Measurements from ENCODE around the gene EIPR1.
"Not testable (repeated sequence)": the region's sequence is repeated elsewhere in the genome, so short reads cannot be mapped to it uniquely, and the experiment has no call there.

The EIPR1 gene

DNA sequence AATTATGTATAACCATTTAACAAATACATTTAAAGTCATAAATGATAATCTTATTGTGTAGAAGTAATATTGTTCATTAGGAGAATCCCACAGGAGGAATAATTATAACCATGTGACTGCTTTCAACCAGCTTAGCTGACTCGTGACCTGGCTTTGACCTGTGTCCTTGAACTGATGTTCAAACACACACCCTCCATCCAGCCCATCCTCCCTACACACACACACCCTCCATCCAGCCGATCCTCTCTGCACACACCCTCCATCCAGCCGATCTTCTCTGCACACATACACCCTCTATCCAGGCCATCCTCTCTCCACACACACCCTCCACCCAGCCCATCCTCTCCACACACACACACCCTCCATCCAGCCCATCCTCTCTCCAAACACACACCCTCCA is 83.5 kb downstream of the EIPR1 start:
- H3K27ac Mint-ChIP-seq: no peak overlapping the region
- ATAC-seq (ENCODE audit: low read depth) (no peak), DNase-seq (ENCODE audit: low spot score in 2 of 2) (no peak)
- no peak overlapping the region for H3K4me3 Mint-ChIP-seq
- no peaks in the 10 kb centered on the region for H3K27me3 Mint-ChIP-seq
- peaks cover 11% of the 10 kb centered on the region for H3K4me1 Mint-ChIP-seq
- no peaks in the 10 kb centered on the region for H3K9me3 Mint-ChIP-seq
- peaks cover 17% of the 10 kb centered on the region for H3K36me3 Mint-ChIP-seq

DNA sequence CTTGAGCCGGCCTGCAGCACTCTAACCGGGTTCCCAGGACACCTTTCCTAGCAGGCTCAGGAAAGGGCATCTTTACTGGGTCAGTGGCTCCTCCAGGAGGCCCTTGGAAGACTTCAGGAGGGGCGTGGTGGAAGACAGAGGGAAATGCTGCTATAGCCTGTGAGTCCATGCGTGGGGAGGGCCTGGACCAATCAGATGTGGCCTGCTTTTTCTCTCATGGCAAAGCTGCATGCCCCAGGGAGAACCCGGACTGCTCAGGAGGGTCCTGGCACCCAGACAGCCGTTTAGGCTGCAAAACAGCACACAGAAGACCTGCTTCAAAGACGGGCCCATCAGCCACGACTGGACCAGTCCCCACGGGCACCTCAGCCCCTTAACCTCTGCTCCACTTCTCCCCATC is 84.4 kb downstream of the EIPR1 start:
- DNase-seq (ENCODE audit: low spot score in 2 of 2): no peak
- Mint-ChIP-seq H3K36me3 (peaks cover 15% of the 10 kb centered on the region), H3K4me1 (peaks cover 11% of the 10 kb centered on the region), H3K4me3 (no peak overlapping the region), H3K27me3 (no peaks in the 10 kb centered on the region), H3K27ac (no peak overlapping the region), H3K9me3 (no peaks in the 10 kb centered on the region)
- no peak for ATAC-seq (ENCODE audit: low read depth)

DNA sequence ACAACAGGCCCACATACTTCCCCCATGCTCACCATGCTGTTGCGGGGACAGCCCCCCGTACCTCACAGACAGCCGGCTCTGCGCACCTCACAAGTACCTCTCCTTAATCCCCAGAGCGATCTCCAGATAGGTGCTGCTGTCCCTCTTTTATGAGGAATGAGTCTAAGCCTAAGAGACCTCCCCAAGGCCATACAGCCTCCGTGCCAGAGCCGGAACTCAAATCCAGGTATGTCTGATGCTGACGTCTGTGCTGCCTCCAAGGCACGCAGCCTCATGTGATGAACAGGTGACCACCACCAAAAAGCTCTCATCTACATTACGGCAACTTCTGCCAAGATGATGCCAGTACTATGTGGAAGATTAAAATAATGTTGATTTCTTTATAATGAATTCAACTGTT is 85.2 kb downstream of the EIPR1 start:
- DNase-seq (ENCODE audit: low spot score in 2 of 2): no peak
- peaks cover 17% of the 10 kb centered on the region for H3K36me3 Mint-ChIP-seq

DNA sequence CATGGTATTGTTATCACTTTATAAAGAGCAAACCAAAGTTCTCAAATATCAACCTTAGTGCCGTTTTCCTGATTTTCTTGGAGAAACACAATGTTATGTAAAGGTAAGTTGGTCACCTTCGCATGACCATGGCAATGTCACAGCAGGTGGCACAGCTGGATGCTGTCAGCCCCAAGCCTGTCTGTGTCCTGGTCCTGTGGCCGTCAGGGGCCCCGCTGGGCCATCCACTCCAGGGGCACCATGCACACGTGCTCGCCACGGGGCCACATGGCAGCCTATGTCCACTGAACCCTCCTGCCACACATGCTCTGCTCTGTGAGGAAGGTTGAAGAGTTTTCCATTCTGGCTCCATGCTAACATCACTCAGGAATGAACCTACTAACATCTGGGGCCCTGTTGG is 85.9 kb downstream of the EIPR1 start:
- Mint-ChIP-seq H3K4me1 (peaks cover 8% of the 10 kb centered on the region), H3K4me3 (no peak overlapping the region), H3K27me3 (no peaks in the 10 kb centered on the region), H3K27ac (no peak overlapping the region), H3K36me3 (peaks cover 23% of the 10 kb centered on the region), H3K9me3 (peaks cover 7% of the 10 kb centered on the region)
- no peak for ATAC-seq (ENCODE audit: low read depth)
- DNase-seq (ENCODE audit: low spot score in 2 of 2): no peak

More for the DNA sequence above, 85.2 kb downstream of the EIPR1 start:
- H3K4me3 Mint-ChIP-seq: no peak overlapping the region
- ATAC-seq (ENCODE audit: low read depth): no peak
- H3K27me3 Mint-ChIP-seq: no peaks in the 10 kb centered on the region
- H3K27ac Mint-ChIP-seq: peak overlapping the region; percentile 35
- peaks cover 4% of the 10 kb centered on the region for H3K9me3 Mint-ChIP-seq
- H3K4me1 Mint-ChIP-seq: peaks cover 7% of the 10 kb centered on the region

DNA sequence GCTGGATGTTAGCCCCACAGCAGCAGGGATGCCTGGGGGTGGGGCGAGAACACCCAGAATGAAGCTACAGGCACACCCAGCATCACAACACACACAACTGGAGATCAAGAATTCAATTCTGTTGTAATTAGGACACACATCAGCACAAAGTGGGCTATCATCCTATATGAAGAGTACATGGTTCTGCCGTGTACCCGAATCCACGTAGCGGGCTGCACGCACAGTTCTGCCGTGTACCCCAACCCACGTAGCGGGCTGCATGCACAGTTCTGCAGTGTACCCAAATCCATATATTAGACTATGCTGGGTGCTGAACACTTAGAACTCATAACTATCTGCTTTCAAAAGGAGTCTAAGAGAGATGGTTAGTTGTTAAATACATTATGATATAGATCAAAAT is 86.5 kb downstream of the EIPR1 start:
- no peak for ATAC-seq (ENCODE audit: low read depth)
- Mint-ChIP-seq H3K27ac (no peak overlapping the region), H3K4me3 (no peak overlapping the region), H3K36me3 (peaks cover 25% of the 10 kb centered on the region), H3K9me3 (peaks cover 7% of the 10 kb centered on the region), H3K4me1 (peaks cover 8% of the 10 kb centered on the region), H3K27me3 (no peaks in the 10 kb centered on the region)
- DNase-seq (ENCODE audit: low spot score in 2 of 2): no peak

DNA sequence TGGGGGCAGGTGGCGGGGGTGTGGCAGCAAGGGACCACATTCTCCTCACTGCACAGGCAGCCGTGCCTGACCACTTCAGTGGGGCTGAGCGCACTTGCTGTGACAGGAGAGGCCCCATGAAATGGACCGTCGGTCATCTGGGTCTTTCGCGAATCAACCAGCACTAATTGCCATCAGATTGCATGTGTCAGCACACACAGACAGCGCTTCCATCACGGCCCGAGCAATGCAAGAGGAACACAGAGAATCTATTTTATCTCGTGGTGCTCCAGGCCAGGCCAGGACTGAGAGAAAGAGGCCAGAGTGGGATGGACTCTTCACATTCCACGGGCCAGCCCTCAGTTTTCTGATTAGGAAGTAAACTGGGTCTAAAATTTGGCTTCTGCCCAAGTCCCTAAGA is 87.0 kb downstream of the EIPR1 start:
- Mint-ChIP-seq H3K9me3 (peaks cover 7% of the 10 kb centered on the region), H3K4me3 (no peak overlapping the region), H3K4me1 (peaks cover 8% of the 10 kb centered on the region), H3K27ac (no peak overlapping the region), H3K36me3 (peaks cover 25% of the 10 kb centered on the region), H3K27me3 (no peaks in the 10 kb centered on the region)
- no peak for ATAC-seq (ENCODE audit: low read depth)
- DNase-seq (ENCODE audit: low spot score in 2 of 2): no peak

DNA sequence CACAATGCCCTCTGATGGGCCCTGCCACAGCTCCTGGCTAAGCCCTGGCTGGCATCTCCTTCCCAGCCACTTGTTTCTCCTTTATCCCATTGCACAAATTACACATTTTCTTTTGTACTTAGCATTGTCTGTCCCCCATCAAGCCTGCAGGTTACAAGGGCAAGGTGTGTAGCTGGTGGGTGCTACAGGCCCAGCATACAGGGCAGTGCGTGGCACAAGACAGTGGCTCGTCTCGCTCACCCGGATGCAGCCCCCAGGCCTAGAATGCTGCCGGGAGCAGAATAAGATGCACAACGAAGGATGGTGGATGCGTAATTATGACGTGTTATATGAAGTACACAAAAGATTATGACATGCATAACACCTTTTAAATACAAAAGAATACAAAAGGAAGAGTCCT is 87.6 kb downstream of the EIPR1 start:
- no peak overlapping the region for H3K27ac Mint-ChIP-seq

DNA sequence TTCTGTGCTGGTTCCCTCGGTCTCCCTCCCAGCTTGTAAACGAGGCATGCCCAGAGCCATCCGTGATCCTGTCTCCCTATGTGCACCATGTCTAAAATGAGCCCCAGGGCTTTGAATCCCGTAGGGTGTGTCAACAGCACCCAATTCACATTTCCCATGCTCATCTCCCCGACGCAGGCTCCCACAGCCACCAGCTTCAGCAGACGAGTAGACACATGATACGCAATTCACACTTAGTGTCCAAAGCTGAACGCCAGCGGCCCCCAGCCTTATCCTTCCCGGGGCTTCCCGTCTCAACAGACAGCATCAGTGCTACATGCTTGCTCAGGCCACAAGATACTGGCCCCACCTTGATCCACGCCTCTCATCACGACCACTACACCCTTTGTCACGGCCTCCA is 88.1 kb downstream of the EIPR1 start:
- Mint-ChIP-seq H3K36me3 (peaks cover 28% of the 10 kb centered on the region), H3K9me3 (peaks cover 7% of the 10 kb centered on the region), H3K27ac (no peak overlapping the region), H3K27me3 (no peaks in the 10 kb centered on the region), H3K4me3 (no peak overlapping the region), H3K4me1 (peaks cover 8% of the 10 kb centered on the region)
- DNase-seq (ENCODE audit: low spot score in 2 of 2): no peak
- ATAC-seq (ENCODE audit: low read depth): no peak

More for the DNA sequence above, 87.6 kb downstream of the EIPR1 start:
- peaks cover 7% of the 10 kb centered on the region for H3K9me3 Mint-ChIP-seq
- no peaks in the 10 kb centered on the region for H3K27me3 Mint-ChIP-seq
- no peak overlapping the region for H3K4me3 Mint-ChIP-seq
- DNase-seq (ENCODE audit: low spot score in 2 of 2): no peak
- peaks cover 8% of the 10 kb centered on the region for H3K4me1 Mint-ChIP-seq
- ATAC-seq (ENCODE audit: low read depth): no peak
- H3K36me3 Mint-ChIP-seq: peaks cover 25% of the 10 kb centered on the region

DNA sequence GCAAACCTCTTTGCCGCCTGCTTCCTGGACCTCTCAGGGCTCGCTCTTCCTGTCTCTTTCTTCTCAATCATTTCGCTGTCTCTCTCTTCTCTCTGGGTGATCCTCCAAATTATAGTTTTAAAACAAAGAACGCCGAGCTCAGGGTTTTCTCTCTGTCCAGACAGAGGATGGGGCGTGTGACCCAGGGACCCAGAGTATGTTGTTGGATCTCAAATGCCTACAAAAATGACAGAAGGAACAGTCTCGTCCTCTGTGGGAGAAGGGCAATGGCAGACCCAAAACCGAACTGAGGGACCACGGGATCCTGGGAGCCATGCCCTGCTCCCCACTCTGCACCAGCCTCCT is 88.5 kb downstream of the EIPR1 start:
- peaks cover 8% of the 10 kb centered on the region for H3K4me1 Mint-ChIP-seq
- H3K27me3 Mint-ChIP-seq: no peaks in the 10 kb centered on the region
- ATAC-seq (ENCODE audit: low read depth) (no peak), DNase-seq (ENCODE audit: low spot score in 2 of 2) (no peak)
- peaks cover 7% of the 10 kb centered on the region for H3K9me3 Mint-ChIP-seq
- H3K4me3 Mint-ChIP-seq: no peak overlapping the region
- no peak overlapping the region for H3K27ac Mint-ChIP-seq
- H3K36me3 Mint-ChIP-seq: peaks cover 30% of the 10 kb centered on the region

DNA sequence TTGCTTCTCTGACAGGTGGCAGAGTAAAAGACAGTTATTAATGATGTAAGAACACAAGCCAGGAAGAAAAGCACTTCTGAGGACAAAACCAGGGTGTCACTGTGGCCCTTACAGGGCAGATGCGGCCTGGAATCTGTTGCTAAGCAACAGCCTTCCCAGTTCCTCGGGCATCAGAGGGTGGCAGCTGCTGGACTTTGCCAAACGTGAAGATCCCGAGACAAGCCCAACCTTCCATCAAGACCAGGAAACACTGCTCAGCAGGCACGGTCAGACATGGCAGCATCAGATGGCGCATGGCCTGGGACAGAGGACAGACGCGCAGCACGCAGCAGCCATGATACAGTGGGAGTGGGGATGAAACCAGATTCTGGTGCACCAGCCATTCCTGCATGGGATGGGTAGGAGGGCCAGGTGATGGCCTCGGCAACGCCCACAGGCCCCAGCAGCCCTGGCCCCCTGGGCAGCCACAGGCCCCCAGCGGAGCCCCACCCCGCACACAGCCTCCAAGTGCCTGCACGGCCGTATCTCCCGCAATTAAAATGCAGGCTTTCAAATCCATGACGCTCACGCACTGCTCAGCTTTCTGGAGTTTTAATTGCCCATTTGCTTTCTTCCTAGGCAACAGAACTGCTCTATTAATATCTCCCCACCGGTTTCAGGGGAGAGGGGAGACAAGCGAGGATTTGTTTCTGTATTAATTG is 89.0 kb downstream of the EIPR1 start:
- Mint-ChIP-seq H3K4me1 (peaks cover 8% of the 10 kb centered on the region), H3K9me3 (peaks cover 7% of the 10 kb centered on the region), H3K36me3 (peaks cover 30% of the 10 kb centered on the region), H3K27ac (no peak overlapping the region), H3K4me3 (no peak overlapping the region), H3K27me3 (no peaks in the 10 kb centered on the region)
- no peak for ATAC-seq (ENCODE audit: low read depth)
- DNase-seq (ENCODE audit: low spot score in 2 of 2): no peak

DNA sequence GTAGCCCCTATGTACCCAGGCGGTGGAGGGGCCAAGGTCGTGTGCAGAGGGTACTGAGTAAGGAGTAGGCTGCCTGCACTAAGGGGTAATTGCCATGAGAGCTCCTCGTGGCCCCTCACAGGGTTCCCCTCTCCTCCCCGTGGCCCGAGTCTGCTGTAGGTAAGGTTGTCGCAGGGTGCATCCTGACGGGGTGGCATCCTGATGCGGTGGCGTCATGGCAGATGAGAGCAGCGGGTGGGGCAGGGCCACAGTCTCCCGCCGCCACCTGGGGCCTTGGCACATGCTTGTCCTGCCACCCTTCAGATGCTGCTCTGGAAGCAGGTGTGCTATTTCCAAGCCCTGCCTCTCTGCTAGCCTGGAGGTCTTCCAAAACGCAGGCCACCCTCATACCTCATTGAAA is 89.7 kb downstream of the EIPR1 start:
- peaks cover 7% of the 10 kb centered on the region for H3K9me3 Mint-ChIP-seq
- H3K27ac Mint-ChIP-seq: no peak overlapping the region
- H3K4me1 Mint-ChIP-seq: peaks cover 8% of the 10 kb centered on the region
- no peaks in the 10 kb centered on the region for H3K27me3 Mint-ChIP-seq
- no peak for DNase-seq (ENCODE audit: low spot score in 2 of 2)
- no peak for ATAC-seq (ENCODE audit: low read depth)
- no peak overlapping the region for H3K4me3 Mint-ChIP-seq
- peaks cover 30% of the 10 kb centered on the region for H3K36me3 Mint-ChIP-seq

DNA sequence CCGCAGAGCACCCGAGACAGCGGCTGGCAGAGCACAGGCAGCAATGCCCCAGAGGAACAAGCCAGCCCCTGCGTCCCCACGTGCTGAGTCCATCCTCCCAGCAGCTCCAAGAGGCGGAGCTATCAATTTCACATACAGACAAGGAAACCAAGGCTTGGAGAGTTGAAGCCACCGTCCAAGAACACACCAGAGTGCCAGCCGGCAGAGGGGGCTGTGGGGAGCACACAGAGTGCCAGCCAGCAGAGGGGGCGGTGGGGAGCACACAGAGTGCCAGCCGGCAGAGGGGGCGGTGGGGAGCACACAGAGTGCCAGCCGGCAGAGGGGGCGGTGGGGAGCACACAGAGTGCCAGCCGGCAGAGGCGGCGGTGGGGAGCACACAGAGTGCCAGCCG is 91.0 kb downstream of the EIPR1 start:
- peaks cover 29% of the 10 kb centered on the region for H3K36me3 Mint-ChIP-seq
- DNase-seq (ENCODE audit: low spot score in 2 of 2); H3K9me3 Mint-ChIP-seq; H3K4me1 Mint-ChIP-seq; H3K4me3 Mint-ChIP-seq; ATAC-seq (ENCODE audit: low read depth); H3K27me3 Mint-ChIP-seq: not testable (repeated sequence)
- peak overlapping the region; percentile 59 for H3K27ac Mint-ChIP-seq

DNA sequence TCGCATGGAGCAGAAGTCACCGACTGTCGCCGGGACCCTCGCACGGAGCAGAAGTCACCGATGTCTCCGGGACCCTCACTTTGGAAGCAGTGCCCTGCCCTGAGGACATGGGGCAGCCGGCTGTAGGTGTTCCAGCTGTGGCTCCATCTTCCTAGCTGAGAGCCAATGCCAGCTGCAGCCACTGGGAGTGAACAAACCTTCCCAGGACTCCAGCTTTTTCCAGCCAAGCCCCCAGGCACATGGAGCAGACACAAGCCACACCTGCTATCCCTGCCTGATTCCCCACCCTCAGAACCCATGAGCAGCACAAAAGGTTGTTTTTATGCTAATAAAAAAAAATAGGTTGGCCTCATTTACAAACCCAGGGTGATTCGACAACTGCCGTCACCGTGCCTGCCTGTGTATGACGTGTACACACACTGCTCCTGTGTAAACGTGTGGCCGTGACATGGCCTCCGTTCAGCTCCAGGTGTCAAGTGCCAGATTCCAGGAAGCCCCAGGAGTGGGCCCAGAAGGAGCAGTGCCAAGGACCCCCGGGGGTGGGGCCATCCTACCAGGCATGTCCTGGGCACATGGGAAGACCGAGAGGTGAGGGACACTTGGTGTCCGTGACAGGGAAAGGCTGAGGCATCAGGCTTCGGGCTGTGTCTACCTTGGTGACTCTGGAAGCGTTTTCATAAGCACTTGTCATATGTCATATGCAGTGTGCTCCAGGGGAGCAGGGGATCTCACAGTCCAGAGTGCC is 91.5 kb downstream of the EIPR1 start:
- Mint-ChIP-seq H3K27ac (peak overlapping the region; percentile 59), H3K27me3 (no peaks in the 10 kb centered on the region), H3K9me3 (peaks cover 7% of the 10 kb centered on the region), H3K4me3 (no peak overlapping the region), H3K36me3 (peaks cover 32% of the 10 kb centered on the region), H3K4me1 (peaks cover 8% of the 10 kb centered on the region)
- DNase-seq (ENCODE audit: low spot score in 2 of 2) (no peak), ATAC-seq (ENCODE audit: low read depth) (no peak)

DNA sequence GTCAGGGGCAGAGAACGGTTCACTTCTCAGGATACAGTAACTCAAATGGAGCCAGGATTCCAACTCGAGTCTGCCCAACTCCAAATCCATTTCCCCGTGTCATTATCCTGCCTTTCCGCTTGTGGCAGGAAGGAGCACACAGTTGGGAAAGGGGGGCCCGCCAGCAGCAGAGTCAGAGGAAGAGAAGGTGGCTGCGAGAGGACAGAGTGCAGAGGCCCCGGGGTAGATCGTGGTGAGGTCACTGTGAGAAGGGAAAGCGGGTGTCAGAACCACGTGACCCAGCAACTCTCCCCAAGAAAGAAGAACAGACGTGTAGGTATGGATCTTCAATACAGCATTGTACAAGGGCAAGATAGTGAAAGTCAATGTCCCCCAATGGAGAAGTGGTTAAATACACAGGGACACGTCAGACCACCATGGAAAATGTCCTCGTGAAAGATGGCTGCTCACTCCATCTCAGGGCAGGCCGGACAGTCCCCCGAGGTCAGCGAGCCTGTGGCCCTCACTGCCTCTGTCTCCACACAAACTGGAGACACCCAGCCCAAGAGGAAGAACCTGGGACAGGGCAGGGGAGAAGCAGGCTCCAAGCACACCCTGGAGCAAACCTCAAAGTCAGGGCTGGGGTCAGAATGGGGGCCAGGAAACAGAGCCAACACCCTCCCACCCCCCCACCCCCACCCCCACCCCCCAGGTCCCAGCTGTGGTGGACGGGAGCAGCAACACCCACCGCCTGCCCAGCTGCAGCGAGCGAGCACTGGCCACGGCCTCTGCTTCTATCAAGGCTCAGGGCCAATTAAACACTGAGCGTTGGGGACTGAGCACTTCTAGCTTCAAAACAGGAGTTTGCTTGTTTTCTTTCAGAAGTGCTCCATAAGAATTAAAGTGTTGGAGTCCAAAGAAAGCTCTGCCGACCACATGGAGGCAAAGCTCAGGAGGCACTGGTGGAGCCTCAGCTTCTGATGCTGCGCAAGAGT is 92.7 kb downstream of the EIPR1 start:
- Mint-ChIP-seq H3K4me1 (peaks cover 7% of the 10 kb centered on the region), H3K9me3 (peaks cover 7% of the 10 kb centered on the region), H3K27me3 (no peaks in the 10 kb centered on the region), H3K36me3 (peaks cover 33% of the 10 kb centered on the region), H3K27ac (no peak overlapping the region), H3K4me3 (no peak overlapping the region)
- ATAC-seq (ENCODE audit: low read depth) (no peak), DNase-seq (ENCODE audit: low spot score in 2 of 2) (no peak)

Measured in memory B cell (primary cell).